ENCODE measurements around the gene KY. TPM values are rescaled to one million over a fixed set of nuclear protein-coding genes. Genes with fewer than 3 reads are reported as not detected.

KY gene, protein sequence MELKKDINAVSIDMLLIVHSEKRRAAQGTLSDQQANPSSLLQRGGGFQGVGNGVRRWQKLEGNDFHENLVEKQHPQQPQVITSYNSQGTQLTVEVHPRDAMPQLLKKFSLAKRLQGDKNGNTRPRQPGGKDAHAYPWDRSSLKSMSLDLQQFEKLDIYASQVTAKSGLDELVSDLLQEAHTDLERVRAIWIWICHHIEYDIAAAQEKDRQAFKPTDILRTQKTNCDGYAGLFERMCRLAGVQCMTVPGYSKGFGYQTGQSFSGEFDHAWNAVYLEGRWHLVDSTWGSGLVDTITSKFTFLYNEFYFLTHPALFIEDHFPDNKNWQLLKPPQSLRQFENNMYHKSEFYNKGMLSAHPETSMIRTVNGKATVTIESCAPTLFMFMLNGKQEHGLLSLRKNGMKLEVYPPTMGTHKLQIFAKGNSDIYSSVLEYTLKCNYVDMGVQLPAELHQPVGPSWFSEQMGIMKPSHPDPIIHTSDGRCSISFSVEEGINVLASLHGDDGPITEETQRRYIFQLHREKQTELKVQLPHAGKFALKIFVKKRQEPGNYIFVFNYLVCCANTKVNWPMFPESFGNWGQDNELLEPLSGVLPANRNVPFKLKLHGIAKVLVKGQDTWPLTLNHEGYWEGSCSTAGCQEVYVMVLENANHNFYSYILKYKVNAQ
- 1 to 10 TPM in 3 of 4 donors, under 1 TPM in 1; 0.68 to 3.3 (median 1.8) TPM for total RNA-seq

- in situ Hi-C loops (cut with MboI; ENCODE audit: low sequenced_read_pairs in 4 of 4): no loop called here
- Histone ChIP-seq H3K4me1 (peaks cover 50 to 54% of the 10 kb centered on the region in 2 donors), H3K9me3 (no peaks in the 10 kb centered on the region), H3K27ac (peak within 1 kb of the TSS; percentile 74 to 87 (median 82)), H3K27me3 (no peaks in the 10 kb centered on the region), H3K4me3 (peak within 1 kb of the TSS; percentile 54 to 71 (median 62)), H3K36me3 (no peaks in the 10 kb centered on the region)
- peak; percentile 68 to 71 for ATAC-seq
- intact Hi-C loops (cut with DNase I; ENCODE audit: low total_unique reads): loop anchor here (1.0 to 2.0 kb wide), 3 partner anchors 26 to 105 kb away; no protein-coding TSS in a partner anchor
- TF ChIP-seq POLR2A (IDR thresholded peaks at IDR 0.05): no peak
- peak in 2 of 5 experiments; percentile 41 to 46 for TF ChIP-seq CTCF (IDR thresholded peaks at IDR 0.05 in 4 of 5, conservative IDR thresholded peaks at IDR 0.05 in 1 of 5)
- DNase-seq: peak; percentile 40 to 58
These were observed at the start of gene KY for GRCh38 chr3:134650431-134651346. TSS of gene KY (minus strand) at chr3:134651022. CDS start at chr3:134650960, 62 bp downstream.

DNA sequence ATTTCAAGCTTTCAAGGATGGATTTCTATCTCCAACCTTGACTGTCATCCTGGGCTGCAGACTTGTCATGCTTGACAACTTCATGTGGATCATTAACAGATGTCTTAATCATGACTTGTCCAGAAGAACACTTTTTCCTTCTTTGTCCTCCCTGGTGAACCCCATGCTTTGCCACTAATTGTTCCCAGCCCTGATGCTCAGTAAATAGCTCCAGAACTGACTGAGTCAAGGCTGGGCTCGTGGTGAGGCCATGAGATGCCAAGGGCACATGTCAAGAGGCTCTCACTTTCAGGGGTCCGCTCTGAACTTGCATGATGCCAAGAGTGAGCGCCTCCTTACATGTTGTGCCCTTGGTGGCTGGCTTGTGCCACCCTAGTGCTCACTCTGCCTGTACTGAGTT is 48.9 kb upstream of the KY start:
- no peak for TF ChIP-seq POLR2A (IDR thresholded peaks at IDR 0.05)
- TF ChIP-seq CTCF (IDR thresholded peaks at IDR 0.05 in 4 of 5, conservative IDR thresholded peaks at IDR 0.05 in 1 of 5): no peak
- ATAC-seq (peak in 1 of 2 donors; percentile 2), DNase-seq (no peak)
- Histone ChIP-seq H3K36me3 (no peaks in the 10 kb centered on the region), H3K4me3 (no peak overlapping the region), H3K27me3 (no peaks in the 10 kb centered on the region), H3K4me1 (peaks cover 18% of the 10 kb centered on the region in 2 donors), H3K9me3 (no peaks in the 10 kb centered on the region), H3K27ac (peak overlapping the region in 1 of 4 donors; percentile 68)
- intact Hi-C loops (cut with DNase I; ENCODE audit: low total_unique reads) (loop anchor here (10.0 kb wide), 1 partner anchor 55 kb away; no protein-coding TSS in a partner anchor), in situ Hi-C loops (cut with MboI; ENCODE audit: low sequenced_read_pairs in 4 of 4) (no loop called here)

GRCh38 chr3:134699141-134699711 is 48.4 kb upstream of the KY start:
- intact Hi-C loops (cut with DNase I; ENCODE audit: low total_unique reads): loop anchor here (10.0 kb wide), 1 partner anchor 56 kb away; no protein-coding TSS in a partner anchor
- peak; percentile 30 to 33 for DNase-seq
- in situ Hi-C loops (cut with MboI; ENCODE audit: low sequenced_read_pairs in 4 of 4): no loop called here
- TF ChIP-seq POLR2A (IDR thresholded peaks at IDR 0.05): no peak
- no peak for TF ChIP-seq CTCF (IDR thresholded peaks at IDR 0.05 in 4 of 5, conservative IDR thresholded peaks at IDR 0.05 in 1 of 5)
- Histone ChIP-seq H3K27ac (peak overlapping the region in 1 of 4 donors; percentile 68), H3K4me1 (peaks cover 18 to 21% of the 10 kb centered on the region in 2 donors), H3K4me3 (no peak overlapping the region), H3K36me3 (no peaks in the 10 kb centered on the region), H3K27me3 (no peaks in the 10 kb centered on the region), H3K9me3 (no peaks in the 10 kb centered on the region)
- ATAC-seq: peak; percentile 86 to 92

All from gastrocnemius medialis (tissue), 4 donors.